Hepatic stellate cell (primary cell): Measurements from ENCODE around the gene TJP3.

Source experiments
- DNase-seq: peaks from one replicate; pipeline ENCODE4 v3.0.0; 2011; ENCODE audit warnings: low spot score

TJP3 gene

GRCh38 chr19:3712663-3713611 is 4.8 kb downstream of the TJP3 start:
- DNase-seq, result no peak

DNA sequence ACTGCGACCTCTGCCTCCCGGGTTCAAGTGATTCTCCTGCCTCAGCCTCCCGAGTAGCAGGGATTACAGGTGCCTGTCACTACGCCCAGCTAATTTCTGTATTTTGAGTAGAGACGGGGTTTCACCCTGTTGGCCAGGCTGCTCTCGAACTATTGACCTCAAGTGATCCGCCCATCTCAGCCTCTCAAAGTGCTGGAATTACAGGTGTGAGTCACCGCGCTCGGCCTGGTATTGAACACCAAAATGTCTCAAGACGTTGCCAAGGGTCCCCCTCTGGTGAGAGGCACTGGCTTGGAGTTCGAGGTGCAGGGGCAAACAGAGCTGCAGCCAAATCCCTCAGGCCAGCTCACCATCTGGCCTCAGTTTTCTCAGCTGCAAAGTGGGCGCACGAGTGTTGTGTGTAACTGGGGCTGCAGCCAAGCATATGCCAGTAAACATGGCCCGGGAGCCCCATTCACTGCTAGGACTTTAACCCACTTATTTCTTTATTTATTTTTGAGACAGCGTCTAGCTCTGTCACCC is 8.0 kb downstream of the TJP3 start:
- no peak for DNase-seq

- DNase-seq, result no peak
Observed at GRCh38 chr19:3719868-3720267, 11.7 kb downstream of the TJP3 start.

DNA sequence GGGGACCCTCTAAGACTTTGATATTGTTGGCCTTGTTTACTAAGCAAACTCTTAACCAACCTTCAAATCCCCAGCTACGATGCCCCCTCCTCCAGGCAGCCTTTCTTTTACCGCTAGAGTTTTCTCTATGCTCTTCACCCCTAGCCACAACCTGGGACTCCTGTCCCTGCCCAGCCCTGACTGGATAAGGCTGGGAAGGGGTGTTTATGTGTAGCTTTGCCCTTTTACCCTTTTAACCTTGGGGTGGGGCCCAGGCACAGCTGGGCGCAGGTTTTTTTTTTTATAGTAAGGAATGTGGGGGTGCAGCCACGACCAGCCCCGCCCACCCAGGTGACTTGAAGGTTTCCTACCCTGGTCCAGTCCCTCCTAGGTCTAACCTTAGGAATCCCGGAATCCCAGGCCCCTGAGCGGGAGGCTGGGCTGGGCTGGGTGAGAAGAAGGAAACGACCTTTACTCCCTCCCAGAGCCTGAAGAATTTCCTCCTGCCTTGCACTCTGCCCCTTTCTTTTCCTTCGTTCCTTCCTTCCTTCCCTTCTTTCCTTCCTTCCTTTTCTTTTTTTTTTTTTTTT is 12.2 kb downstream of the TJP3 start:
- DNase-seq, result no peak

DNA sequence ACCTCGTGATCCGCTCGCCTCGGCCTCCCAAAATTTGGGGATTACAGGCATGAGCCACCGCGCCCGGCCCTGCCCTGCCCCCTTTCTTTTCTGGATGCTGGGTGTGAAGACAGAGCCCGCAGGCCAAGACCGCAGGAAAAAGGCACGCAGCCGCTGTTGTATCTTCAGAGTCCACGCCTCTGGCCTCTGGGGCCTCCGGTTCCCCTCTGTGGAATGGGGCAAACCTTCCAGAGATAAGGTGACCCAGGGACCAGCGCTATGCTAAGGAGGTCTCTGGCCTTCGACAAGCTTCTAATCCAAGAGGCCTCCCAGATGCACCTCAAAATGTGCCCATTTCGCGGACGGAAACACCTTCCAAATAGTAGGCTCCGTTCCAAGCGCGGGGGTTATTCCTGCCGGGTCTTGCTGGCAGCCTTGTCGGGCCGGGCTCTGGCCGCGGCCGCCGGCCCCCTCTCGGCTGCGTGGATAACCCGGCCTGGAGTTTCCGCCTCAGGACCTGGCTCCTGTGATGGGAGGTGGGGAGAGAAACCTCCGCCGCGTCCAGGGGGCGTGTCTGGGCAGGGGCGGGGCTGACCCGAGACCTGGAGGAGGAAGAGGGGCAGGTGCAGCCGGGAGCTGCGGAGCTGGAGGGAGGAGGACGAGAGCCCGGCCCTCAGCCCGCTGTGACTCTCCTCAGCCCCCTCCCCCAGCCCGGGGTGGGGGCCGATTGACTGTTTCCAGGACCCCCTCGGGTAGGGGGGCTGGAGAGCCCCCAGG is 13.1 kb downstream of the TJP3 start:
- DNase-seq, result peak; percentile 91

- DNase-seq, result no peak
Observed at GRCh38 chr19:3721887-3722442, 13.8 kb downstream of the TJP3 start.

GRCh38 chr19:3722443-3723109 is 14.4 kb downstream of the TJP3 start:
- DNase-seq, result no peak

DNA sequence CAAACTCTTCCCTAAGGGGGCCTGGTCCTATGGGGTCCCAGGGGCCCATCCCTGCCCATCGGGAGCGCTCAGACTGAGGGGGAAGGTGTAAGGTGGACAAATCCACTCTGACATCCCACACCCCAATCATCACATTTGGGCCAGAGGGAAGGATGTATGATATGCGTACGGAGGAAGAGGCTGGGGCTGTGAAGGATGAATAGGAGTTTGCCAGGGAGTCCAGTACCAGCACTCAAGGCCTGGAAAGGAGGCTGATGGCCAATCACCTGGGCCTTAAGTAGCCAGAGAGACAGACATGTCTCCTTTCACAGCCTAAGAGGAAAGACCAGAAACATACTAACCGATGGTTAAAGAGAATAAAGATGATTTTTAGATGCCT is 14.9 kb downstream of the TJP3 start:
- no peak for DNase-seq

DNA sequence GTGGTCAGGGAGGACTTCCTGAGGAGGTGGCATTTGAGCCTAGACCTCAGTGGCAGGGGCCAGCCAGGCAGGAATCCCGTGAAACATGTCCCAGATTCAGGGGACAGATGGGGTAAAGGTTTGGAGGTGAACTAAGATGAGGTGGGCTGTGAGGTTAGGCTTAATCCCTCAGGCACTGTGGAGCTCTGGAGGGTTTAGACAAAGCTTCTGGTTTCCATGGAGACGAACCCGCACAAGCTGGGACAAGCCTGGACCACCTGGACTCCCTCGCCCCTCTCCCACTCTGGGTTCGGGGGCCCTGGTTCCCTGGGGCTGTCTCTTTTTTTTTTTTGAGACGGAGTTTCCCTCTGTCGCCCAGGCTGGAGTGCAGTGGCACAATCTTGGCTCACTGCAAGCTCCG is 15.7 kb downstream of the TJP3 start:
- DNase-seq, result no peak

GRCh38 chr19:3725121-3725520 is 16.9 kb downstream of the TJP3 start:
- no peak for DNase-seq

DNA sequence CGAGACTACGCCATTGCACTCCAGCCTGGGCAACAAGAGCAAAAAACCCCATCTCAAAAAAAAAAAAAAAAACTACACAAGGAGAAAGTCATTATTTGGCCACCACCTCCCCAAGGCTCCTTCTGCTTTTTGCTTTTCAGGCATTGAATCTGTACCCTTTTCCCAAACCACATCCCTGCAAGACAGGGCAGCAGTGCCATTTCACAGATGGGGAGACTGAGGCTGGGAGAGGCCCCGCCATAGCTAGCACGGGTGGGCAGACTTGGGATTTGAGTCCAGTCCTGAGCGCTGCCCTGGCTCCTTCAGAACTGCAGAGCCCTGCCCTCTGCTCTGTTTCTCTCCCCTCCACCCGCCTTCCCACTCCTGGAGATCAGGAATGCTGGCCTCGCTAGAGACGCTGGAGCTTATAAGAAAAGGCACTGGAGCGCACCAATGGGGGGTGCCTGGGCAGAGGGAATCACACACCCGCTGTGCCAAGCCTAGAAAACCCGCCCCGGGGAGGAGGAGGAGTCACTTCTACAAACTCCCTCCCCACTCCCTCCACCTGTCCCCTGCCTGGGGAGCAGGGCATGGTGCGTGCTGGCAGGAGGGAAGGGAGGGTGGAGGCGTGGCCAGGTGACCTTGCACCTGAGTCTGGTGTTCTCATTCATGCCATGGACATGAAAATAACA is 17.6 kb downstream of the TJP3 start:
- no peak for DNase-seq

GRCh38 chr19:3730457-3730958 is 22.3 kb downstream of the TJP3 start:
- no peak for DNase-seq

DNA sequence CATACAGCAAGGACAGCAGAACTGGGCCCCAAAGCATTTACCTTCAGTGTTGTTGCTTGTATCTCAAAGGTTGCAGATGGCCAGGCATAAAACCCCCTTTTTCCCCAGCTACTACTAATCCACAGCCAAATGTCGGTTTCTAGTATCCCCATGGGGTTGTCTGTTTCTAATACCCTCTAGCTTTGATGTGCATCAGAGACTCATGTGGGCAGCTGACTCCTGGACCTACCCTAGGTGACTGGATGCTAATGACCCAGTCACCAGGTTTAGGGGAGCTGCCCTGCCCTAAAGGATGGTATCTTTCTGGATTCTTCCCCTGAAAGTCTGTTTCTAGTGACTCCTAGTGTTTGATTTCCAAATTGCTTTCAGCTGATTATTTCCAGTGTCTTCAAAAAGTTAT is 23.9 kb downstream of the TJP3 start:
- DNase-seq, result no peak

DNA sequence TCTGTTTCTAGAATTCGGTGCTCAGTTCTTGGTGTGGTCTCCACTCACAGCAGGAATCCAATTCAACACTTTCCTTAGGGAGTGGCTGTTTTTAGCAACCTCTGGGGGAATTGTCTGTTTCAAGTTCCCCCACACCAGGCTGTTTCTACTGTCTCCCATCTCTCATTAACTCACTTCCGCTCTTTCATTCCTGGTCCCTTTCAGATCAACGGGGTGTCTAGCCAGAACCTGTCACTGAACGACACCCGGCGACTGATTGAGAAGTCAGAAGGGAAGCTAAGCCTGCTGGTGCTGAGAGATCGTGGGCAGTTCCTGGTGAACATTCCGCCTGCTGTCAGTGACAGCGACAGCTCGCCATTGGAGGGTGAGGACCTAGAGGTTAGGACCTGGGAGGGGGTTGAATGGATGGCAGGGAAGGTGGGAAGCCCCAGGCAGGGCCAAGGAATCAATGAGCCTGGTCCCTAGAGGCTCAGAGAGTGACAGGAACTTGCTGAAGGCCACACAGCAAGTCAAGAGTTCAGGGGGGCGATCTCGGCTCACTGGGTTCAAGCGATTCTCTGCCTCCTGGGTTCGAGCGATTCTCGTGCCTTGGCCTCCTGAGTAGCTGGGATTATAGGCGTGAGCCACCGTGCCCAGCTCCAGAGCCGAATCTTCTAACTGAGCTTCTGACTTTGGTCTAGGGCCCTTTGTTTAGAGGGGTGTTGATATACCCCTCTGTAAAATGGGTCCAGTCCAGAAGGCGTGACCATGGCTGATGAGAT is 25.5 kb downstream of the TJP3 start:
- DNase-seq, result no peak

DNA sequence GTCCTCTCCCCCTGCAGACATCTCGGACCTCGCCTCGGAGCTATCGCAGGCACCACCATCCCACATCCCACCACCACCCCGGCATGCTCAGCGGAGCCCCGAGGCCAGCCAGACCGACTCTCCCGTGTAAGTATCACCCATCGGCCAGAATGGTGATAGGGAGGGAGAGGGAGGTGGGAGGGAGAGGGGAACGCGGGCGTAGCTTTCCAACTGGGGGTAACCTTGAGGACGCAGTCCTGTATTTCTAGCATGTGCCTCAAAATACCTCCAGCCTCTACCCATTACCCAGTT is 26.1 kb downstream of the TJP3 start:
- no peak for DNase-seq

GRCh38 chr19:3736106-3736724 is 28.0 kb downstream of the TJP3 start:
- no peak for DNase-seq

DNA sequence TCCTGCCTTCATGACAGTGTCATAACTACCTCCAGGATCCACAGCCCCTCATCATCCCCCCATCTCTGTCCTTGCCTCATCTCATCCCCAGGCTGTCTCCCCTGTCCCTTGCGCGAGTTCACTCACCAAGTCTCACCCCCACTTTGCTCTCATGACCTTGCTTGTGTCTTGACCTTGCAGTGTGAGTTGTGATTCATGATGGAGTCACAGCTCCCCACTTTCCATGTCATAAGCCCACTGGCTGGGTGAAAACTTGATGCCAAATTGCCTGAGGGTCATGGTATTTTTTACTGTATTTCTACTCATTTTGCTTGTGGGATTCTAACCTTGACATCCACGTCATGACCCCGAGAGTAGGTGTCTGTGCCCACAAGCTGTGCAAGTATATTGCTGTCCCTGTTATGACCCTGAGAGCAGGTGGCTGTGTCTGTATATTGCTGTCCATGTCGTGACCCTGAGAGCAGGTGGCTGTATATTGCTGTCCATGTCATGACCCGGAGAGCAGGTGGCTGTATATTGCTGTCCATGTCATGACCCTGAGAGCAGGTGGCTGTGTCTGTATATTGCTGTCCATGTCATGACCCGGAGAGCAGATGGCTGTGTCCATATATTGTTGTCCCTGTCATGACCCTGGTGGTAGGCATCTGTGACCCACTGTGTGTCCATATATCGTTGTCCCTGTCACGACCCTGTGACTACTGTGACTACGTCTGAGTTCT is 29.5 kb downstream of the TJP3 start:
- no peak for DNase-seq

DNA sequence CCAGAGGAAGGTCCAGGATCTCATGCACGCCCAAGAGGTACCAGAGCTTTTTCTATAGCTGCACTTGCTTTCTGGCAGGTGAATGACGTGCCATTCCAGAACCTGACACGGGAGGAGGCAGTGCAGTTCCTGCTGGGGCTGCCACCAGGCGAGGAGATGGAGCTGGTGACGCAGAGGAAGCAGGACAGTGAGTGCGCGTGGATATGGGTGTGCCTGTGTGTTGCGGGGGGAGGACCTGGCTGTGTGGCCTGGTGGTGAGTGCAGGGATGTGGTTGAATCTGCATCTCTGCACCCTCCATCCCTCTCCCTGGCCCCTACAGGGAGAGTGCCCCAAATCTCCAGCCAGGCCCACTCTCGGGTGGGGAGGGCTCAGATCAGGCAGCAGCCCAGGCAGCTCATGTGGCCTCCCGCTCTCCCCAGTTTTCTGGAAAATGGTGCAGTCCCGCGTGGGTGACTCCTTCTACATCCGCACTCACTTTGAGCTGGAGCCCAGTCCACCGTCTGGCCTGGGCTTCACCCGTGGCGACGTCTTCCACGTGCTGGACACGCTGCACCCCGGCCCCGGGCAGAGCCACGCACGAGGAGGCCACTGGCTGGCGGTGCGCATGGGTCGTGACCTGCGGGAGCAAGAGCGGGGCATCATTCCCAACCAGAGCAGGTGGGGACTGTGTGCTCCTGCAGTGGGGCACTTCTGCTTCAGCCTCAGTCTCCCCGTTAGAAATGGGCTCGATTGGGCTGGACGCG is 30.5 kb downstream of the TJP3 start:
- no peak for DNase-seq

DNA sequence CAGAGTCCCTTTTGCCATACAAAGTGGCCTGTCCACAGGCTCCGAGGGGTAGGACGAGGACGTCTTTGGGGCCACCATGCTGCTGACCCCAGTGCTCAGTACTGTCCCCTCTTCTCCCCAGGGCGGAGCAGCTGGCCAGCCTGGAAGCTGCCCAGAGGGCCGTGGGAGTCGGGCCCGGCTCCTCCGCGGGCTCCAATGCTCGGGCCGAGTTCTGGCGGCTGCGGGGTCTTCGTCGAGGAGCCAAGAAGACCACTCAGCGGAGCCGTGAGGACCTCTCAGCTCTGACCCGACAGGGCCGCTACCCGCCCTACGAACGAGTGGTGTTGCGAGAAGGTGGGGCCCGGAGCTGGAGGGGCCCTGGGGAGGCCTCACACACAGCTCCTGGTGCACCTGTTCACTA is 32.2 kb downstream of the TJP3 start:
- DNase-seq, result no peak
